Activated T-helper 1 cell treated with anti-CD3 and anti-CD28 coated beads, Interleukin-2, amount 50 U/mL, for 16 hours (primary cell): ENCODE results near the gene ADRB2.
"Not testable (repeated sequence)": the region's sequence is repeated elsewhere in the genome, so short reads cannot be mapped to it uniquely, and the experiment has no call there.

Source experiments
- DNase-seq, 2 donors: peaks; one replicate each; pipeline ENCODE4 v3.0.0-alpha.2; 2020; ENCODE audit warnings: low read depth in 1 of 2, low spot score in 1 of 2

ADRB2 gene

GRCh38 chr5:148826053-148826738 lies at the start of gene ADRB2:
ADRB2 (plus strand) TSS chr5:148826611; CDS start chr5:148826832, 221 bp downstream.
- peak; percentile 79 to 80 for DNase-seq

GRCh38 chr5:148776780-148777179 lies 49.6 kb upstream of the ADRB2 start:
- no peak for DNase-seq

- no peak for DNase-seq
Observed at GRCh38 chr5:148778882-148779281, 47.5 kb upstream of the ADRB2 start.

GRCh38 chr5:148780711-148781110 lies 45.7 kb upstream of the ADRB2 start:
- DNase-seq: no peak

GRCh38 chr5:148781766-148782165 lies 44.6 kb upstream of the ADRB2 start:
- no peak for DNase-seq

GRCh38 chr5:148785223-148785622 lies 41.2 kb upstream of the ADRB2 start:
- DNase-seq: no peak

- no peak for DNase-seq
Observed at GRCh38 chr5:148786456-148786855, 40.0 kb upstream of the ADRB2 start.

- no peak for DNase-seq
Observed at GRCh38 chr5:148788636-148789035, 37.8 kb upstream of the ADRB2 start.

- no peak for DNase-seq
Observed at GRCh38 chr5:148790545-148791333, 35.7 kb upstream of the ADRB2 start.

GRCh38 chr5:148791334-148791667 lies 35.1 kb upstream of the ADRB2 start:
- DNase-seq: no peak

GRCh38 chr5:148791696-148792095 lies 34.7 kb upstream of the ADRB2 start:
- no peak for DNase-seq

- DNase-seq: no peak
Observed at GRCh38 chr5:148792744-148793143, 33.7 kb upstream of the ADRB2 start.

- DNase-seq: no peak
Observed at GRCh38 chr5:148793261-148793660, 33.1 kb upstream of the ADRB2 start.

- DNase-seq: no peak
Observed at GRCh38 chr5:148794275-148794674, 32.1 kb upstream of the ADRB2 start.

GRCh38 chr5:148794729-148795561 lies 31.5 kb upstream of the ADRB2 start:
- no peak for DNase-seq

- no peak for DNase-seq
Observed at GRCh38 chr5:148796936-148797335, 29.5 kb upstream of the ADRB2 start.

- DNase-seq: no peak
Observed at GRCh38 chr5:148798786-148799185, 27.6 kb upstream of the ADRB2 start.

- no peak for DNase-seq
Observed at GRCh38 chr5:148799737-148800527, 26.5 kb upstream of the ADRB2 start.

GRCh38 chr5:148801682-148802276 lies 24.6 kb upstream of the ADRB2 start:
- DNase-seq: no peak

GRCh38 chr5:148803451-148803850 lies 23.0 kb upstream of the ADRB2 start:
- DNase-seq: not testable (repeated sequence)

GRCh38 chr5:148804393-148804792 lies 22.0 kb upstream of the ADRB2 start:
- no peak for DNase-seq
